ENCODE measurements around the gene TCIRG1. TPM values are rescaled to one million over a fixed set of nuclear protein-coding genes. Genes with fewer than 3 reads are reported as not detected.
A peak's percentile ranks its signal among the peaks of the same experiment; 100 is the strongest.

TCIRG1 gene
- total and polyA plus RNA-seq, 7 experiments from 2014 or later: 27.3 to 381 (median 167) TPM

GRCh38 chr11:68011051-68011943 is 27.5 kb upstream of the TCIRG1 start:
- Mint-ChIP-seq H3K9me3 (no peaks in the 10 kb centered on the region), H3K27me3 (peaks cover 0 to 11% (median 0%) of the 10 kb centered on the region in 5 donors), H3K4me1 (peaks cover 4 to 14% (median 11%) of the 10 kb centered on the region in 7 donors), H3K27ac (no peak overlapping the region), H3K4me3 (no peak overlapping the region), H3K36me3 (no peaks in the 10 kb centered on the region)
- ChIA-PET POLR2A (no interaction called here), CTCF (interaction anchor here (0.7 kb wide), 1 partner anchor 137 kb away, joined by 3 read pairs; no protein-coding TSS in a partner anchor)
- Histone ChIP-seq H3K27ac (ENCODE audit: low read depth, low read length) (no peak overlapping the region), H3K36me3 (ENCODE audit: control insufficient read depth in 2 of 3, insufficient read depth in 3 of 3, low read length in 3 of 3) (no peaks in the 10 kb centered on the region), H3K27me3 (ENCODE audit: control insufficient read depth in 2 of 2, insufficient read depth in 2 of 2, low read length in 2 of 2) (no peaks in the 10 kb centered on the region), H3K9me3 (ENCODE audit: control insufficient read depth in 2 of 3, low read length in 3 of 3) (no peaks in the 10 kb centered on the region), H3K4me3 (ENCODE audit: low read length) (no peak overlapping the region), H3K4me1 (ENCODE audit: control insufficient read depth in 2 of 2, insufficient read depth in 2 of 2, low read length in 2 of 2) (no peaks in the 10 kb centered on the region)
- ATAC-seq (no peak), DNase-seq (no peak)
- intact Hi-C loops (cut with micrococcal nuclease): no loop called here

GRCh38 chr11:68012044-68012842 is 26.6 kb upstream of the TCIRG1 start:
- Mint-ChIP-seq H3K9me3 (no peaks in the 10 kb centered on the region), H3K27ac (no peak overlapping the region), H3K27me3 (peaks cover 0 to 11% (median 0%) of the 10 kb centered on the region in 5 donors), H3K4me1 (peaks cover 4 to 14% (median 11%) of the 10 kb centered on the region in 7 donors), H3K36me3 (no peaks in the 10 kb centered on the region), H3K4me3 (no peak overlapping the region)
- no peaks in the 10 kb centered on the region for H3K36me3 ChIP-seq (ENCODE audit: control insufficient read depth in 2 of 3, insufficient read depth in 3 of 3, low read length in 3 of 3)
- no peaks in the 10 kb centered on the region for H3K4me1 ChIP-seq (ENCODE audit: control insufficient read depth in 2 of 2, insufficient read depth in 2 of 2, low read length in 2 of 2)
- no peaks in the 10 kb centered on the region for H3K9me3 ChIP-seq (ENCODE audit: control insufficient read depth in 2 of 3, low read length in 3 of 3)
- intact Hi-C loops (cut with micrococcal nuclease): no loop called here
- ATAC-seq (no peak), DNase-seq (no peak)
- H3K27ac ChIP-seq (ENCODE audit: low read depth, low read length): no peak overlapping the region
- POLR2A ChIA-PET: no interaction called here
- H3K27me3 ChIP-seq (ENCODE audit: control insufficient read depth in 2 of 2, insufficient read depth in 2 of 2, low read length in 2 of 2): no peaks in the 10 kb centered on the region
- no peak overlapping the region for H3K4me3 ChIP-seq (ENCODE audit: low read length)
- CTCF ChIA-PET: no interaction called here

GRCh38 chr11:68012843-68013610 is 25.8 kb upstream of the TCIRG1 start:
- Histone ChIP-seq H3K27me3 (ENCODE audit: control insufficient read depth in 2 of 2, insufficient read depth in 2 of 2, low read length in 2 of 2) (no peaks in the 10 kb centered on the region), H3K4me1 (ENCODE audit: control insufficient read depth in 2 of 2, insufficient read depth in 2 of 2, low read length in 2 of 2) (no peaks in the 10 kb centered on the region), H3K36me3 (ENCODE audit: control insufficient read depth in 2 of 3, insufficient read depth in 3 of 3, low read length in 3 of 3) (no peaks in the 10 kb centered on the region), H3K4me3 (ENCODE audit: low read length) (no peak overlapping the region), H3K9me3 (ENCODE audit: control insufficient read depth in 2 of 3, low read length in 3 of 3) (no peaks in the 10 kb centered on the region), H3K27ac (ENCODE audit: low read depth, low read length) (no peak overlapping the region)
- Mint-ChIP-seq H3K36me3 (no peaks in the 10 kb centered on the region), H3K9me3 (no peaks in the 10 kb centered on the region), H3K4me1 (peaks cover 4 to 16% (median 11%) of the 10 kb centered on the region in 7 donors), H3K27ac (peak overlapping the region in 1 of 9 donors; percentile 25), H3K27me3 (peaks cover 0 to 11% (median 0%) of the 10 kb centered on the region in 5 donors), H3K4me3 (no peak overlapping the region)
- ATAC-seq (no peak), DNase-seq (no peak)
- ChIA-PET POLR2A (no interaction called here), CTCF (no interaction called here)
- intact Hi-C loops (cut with micrococcal nuclease): no loop called here

- H3K27ac Mint-ChIP-seq: no peak overlapping the region
- Histone ChIP-seq H3K4me3 (ENCODE audit: low read length) (no peak overlapping the region), H3K36me3 (ENCODE audit: control insufficient read depth in 2 of 3, insufficient read depth in 3 of 3, low read length in 3 of 3) (no peaks in the 10 kb centered on the region), H3K27ac (ENCODE audit: low read depth, low read length) (no peak overlapping the region), H3K4me1 (ENCODE audit: control insufficient read depth in 2 of 2, insufficient read depth in 2 of 2, low read length in 2 of 2) (no peaks in the 10 kb centered on the region), H3K9me3 (ENCODE audit: control insufficient read depth in 2 of 3, low read length in 3 of 3) (no peaks in the 10 kb centered on the region), H3K27me3 (ENCODE audit: control insufficient read depth in 2 of 2, insufficient read depth in 2 of 2, low read length in 2 of 2) (no peaks in the 10 kb centered on the region)
- peaks cover 0 to 11% (median 0%) of the 10 kb centered on the region in 5 donors for H3K27me3 Mint-ChIP-seq
- DNase-seq (no peak), ATAC-seq (no peak)
- no peaks in the 10 kb centered on the region for H3K9me3 Mint-ChIP-seq
- intact Hi-C loops (cut with micrococcal nuclease): no loop called here
- POLR2A ChIA-PET: no interaction called here
- no peak overlapping the region for H3K4me3 Mint-ChIP-seq
- CTCF ChIA-PET: no interaction called here
- H3K4me1 Mint-ChIP-seq: peaks cover 4 to 17% (median 11%) of the 10 kb centered on the region in 7 donors
- no peaks in the 10 kb centered on the region for H3K36me3 Mint-ChIP-seq
Observed at GRCh38 chr11:68013611-68014156, 25.1 kb upstream of the TCIRG1 start.

GRCh38 chr11:68014157-68014946 is 24.5 kb upstream of the TCIRG1 start:
- Histone ChIP-seq H3K36me3 (ENCODE audit: control insufficient read depth in 2 of 3, insufficient read depth in 3 of 3, low read length in 3 of 3) (no peaks in the 10 kb centered on the region), H3K27ac (ENCODE audit: low read depth, low read length) (no peak overlapping the region), H3K4me1 (ENCODE audit: control insufficient read depth in 2 of 2, insufficient read depth in 2 of 2, low read length in 2 of 2) (no peaks in the 10 kb centered on the region), H3K9me3 (ENCODE audit: control insufficient read depth in 2 of 3, low read length in 3 of 3) (no peaks in the 10 kb centered on the region), H3K4me3 (ENCODE audit: low read length) (no peak overlapping the region), H3K27me3 (ENCODE audit: control insufficient read depth in 2 of 2, insufficient read depth in 2 of 2, low read length in 2 of 2) (no peaks in the 10 kb centered on the region)
- no peaks in the 10 kb centered on the region for H3K36me3 Mint-ChIP-seq
- no peak for DNase-seq
- H3K27me3 Mint-ChIP-seq: peaks cover 0 to 11% (median 0%) of the 10 kb centered on the region in 5 donors
- ChIA-PET CTCF (interaction anchor here (0.5 kb wide), 1 partner anchor 33 kb away, joined by 3 read pairs; no protein-coding TSS in a partner anchor), POLR2A (no interaction called here)
- peak; percentile 63 for ATAC-seq
- H3K27ac Mint-ChIP-seq: no peak overlapping the region
- intact Hi-C loops (cut with micrococcal nuclease): no loop called here
- H3K9me3 Mint-ChIP-seq: no peaks in the 10 kb centered on the region
- no peak overlapping the region for H3K4me3 Mint-ChIP-seq
- peaks cover 4 to 11% (median 4%) of the 10 kb centered on the region in 7 donors for H3K4me1 Mint-ChIP-seq

All from naive thymus-derived CD4-positive, alpha-beta T cell (primary cell).